GM06990 (cell line): ENCODE measurements around the gene DAB2IP.

Source experiments
- DNase-seq: peaks from one replicate; pipeline ENCODE4 v3.0.0-alpha.2; 2011; ENCODE audit not compliant: insufficient read length; ENCODE audit errors: extremely low read depth
- H3K27me3 ChIP-seq: replicated peaks from 2 replicates; pipeline ENCODE4 v1.6.0; 2011; ENCODE audit warnings: low read length; ENCODE audit not compliant: control insufficient read depth, insufficient read depth
- H3K36me3 ChIP-seq: 2 replicates; pipeline ENCODE4 v1.5.1; 2011; ENCODE audit warnings: low read length; ENCODE audit not compliant: control insufficient read depth, insufficient read depth
- H3K4me3 ChIP-seq: replicated peaks from 2 replicates; pipeline ENCODE4 v1.5.1; 2011; ENCODE audit warnings: low read depth, mild to moderate bottlenecking, control low read depth, low read length
- CTCF ChIP-seq: IDR thresholded peaks from 2 replicates; pipeline ENCODE4 v1.5.1; 2011; ENCODE audit warnings: low read length, control low read depth, mild to moderate bottlenecking, inconsistent platforms; ENCODE audit not compliant: insufficient read depth, poor library complexity, severe bottlenecking

DAB2IP gene

GRCh38 chr9:121767171-121767769, 115.8 kb downstream of the DAB2IP start:
- no peak for TF ChIP-seq CTCF
- no peak for DNase-seq
- H3K27me3 ChIP-seq = no peaks in the 10 kb centered on the region; the same call in 1 of the 2 replicates
- no peaks in the 10 kb centered on the region for H3K36me3 ChIP-seq
- H3K4me3 ChIP-seq = no peak overlapping the region

- no peaks in the 10 kb centered on the region; the same call in 1 of the 2 replicates for H3K27me3 ChIP-seq
- no peak for DNase-seq
- H3K4me3 ChIP-seq = no peak overlapping the region
- no peaks in the 10 kb centered on the region for H3K36me3 ChIP-seq
- TF ChIP-seq CTCF = no peak
Observed at GRCh38 chr9:121768416-121769015, 117.1 kb downstream of the DAB2IP start.

GRCh38 chr9:121769939-121770338, 118.5 kb downstream of the DAB2IP start:
- DNase-seq = no peak
- Histone ChIP-seq H3K27me3 (no peaks in the 10 kb centered on the region; the same call in 1 of the 2 replicates), H3K4me3 (no peak overlapping the region), H3K36me3 (no peaks in the 10 kb centered on the region)
- no peak for TF ChIP-seq CTCF

GRCh38 chr9:121770415-121771273, 119.2 kb downstream of the DAB2IP start:
- H3K27me3 ChIP-seq = no peaks in the 10 kb centered on the region; the same call in 1 of the 2 replicates
- no peaks in the 10 kb centered on the region for H3K36me3 ChIP-seq
- H3K4me3 ChIP-seq = no peak overlapping the region
- TF ChIP-seq CTCF = no peak
- DNase-seq = no peak

GRCh38 chr9:121771418-121771817, 120.0 kb downstream of the DAB2IP start:
- Histone ChIP-seq H3K36me3 (no peaks in the 10 kb centered on the region), H3K27me3 (no peaks in the 10 kb centered on the region; the same call in 1 of the 2 replicates), H3K4me3 (no peak overlapping the region)
- DNase-seq = no peak
- no peak for TF ChIP-seq CTCF
